Stimulated activated CD8-positive, alpha-beta memory T cell treated with anti-CD3 and anti-CD28 coated beads, Interleukin-4, amount 100 ng/mL, for 1 hour (primary cell): Measurements from ENCODE around the gene LYZL4.
A peak's percentile ranks its signal among the peaks of the same experiment; 100 is the strongest.

Experiments
- DNase-seq, 2 donors: peaks; one replicate each; pipeline ENCODE4 v3.0.0-alpha.2; 2020; ENCODE audit warnings: low read depth in 2 of 2, low spot score in 1 of 2

Gene LYZL4, protein sequence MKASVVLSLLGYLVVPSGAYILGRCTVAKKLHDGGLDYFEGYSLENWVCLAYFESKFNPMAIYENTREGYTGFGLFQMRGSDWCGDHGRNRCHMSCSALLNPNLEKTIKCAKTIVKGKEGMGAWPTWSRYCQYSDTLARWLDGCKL

DNA sequence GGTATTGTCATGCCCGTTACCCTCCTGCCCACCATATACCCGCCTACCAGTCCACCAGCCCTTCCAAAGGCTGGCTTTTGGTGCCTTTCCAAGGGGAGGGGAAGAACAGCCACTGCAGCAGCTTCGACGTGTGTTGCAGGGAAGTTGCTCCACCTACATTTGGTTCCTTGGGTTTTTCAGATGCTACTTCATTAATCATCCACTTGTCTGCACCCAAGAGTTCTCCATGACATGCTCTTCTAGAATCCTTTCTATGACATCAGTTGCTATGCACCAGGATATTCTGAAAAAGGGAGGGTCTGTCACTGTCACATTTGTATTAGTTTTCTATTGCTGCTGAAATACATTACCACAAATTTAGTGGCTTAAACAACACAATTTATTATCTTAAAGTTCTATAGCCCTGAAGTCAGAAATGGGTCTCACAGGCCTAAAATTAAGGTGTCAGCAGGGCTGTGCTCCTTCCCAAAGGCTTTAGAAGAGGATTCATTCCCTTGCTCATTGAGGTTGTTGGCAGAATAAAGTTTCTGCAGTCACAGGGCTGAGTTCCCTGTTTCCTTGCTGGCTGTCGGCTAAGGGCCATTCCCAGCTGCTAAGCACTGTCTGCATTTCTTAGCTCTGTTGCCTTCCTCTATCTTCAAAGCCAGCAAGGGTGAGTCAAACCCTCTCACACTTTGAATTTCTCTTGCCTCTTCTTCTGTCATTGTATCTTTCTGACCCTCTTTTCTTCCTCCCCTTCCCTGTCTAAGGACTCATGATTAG, at the start of gene LYZL4:
LYZL4 (minus strand) TSS at position 241 of the 762 bp plus-strand sequence. CDS start 3,359 bp downstream, outside the sequence.
- no peak for DNase-seq

DNA sequence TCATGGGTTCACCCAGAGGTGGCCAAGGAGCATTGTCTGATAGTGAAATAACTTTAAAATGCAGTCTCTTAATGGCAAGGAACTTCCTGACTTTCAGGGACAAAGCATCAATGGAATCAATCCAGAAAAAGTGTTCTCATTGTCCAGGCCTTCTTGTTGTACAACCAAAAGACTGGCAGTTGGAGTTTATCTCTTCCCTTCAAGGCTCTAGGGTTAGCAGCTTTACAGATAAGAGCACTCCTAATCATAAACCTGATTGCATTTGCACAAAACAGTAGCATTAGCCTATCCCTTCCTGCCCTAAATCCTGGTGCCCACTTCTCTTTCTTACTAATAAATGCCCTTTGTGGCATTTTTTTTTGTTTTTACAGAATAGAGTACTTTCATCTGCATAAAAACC, 48.7 kb upstream of the LYZL4 start:
- no peak for DNase-seq

DNA sequence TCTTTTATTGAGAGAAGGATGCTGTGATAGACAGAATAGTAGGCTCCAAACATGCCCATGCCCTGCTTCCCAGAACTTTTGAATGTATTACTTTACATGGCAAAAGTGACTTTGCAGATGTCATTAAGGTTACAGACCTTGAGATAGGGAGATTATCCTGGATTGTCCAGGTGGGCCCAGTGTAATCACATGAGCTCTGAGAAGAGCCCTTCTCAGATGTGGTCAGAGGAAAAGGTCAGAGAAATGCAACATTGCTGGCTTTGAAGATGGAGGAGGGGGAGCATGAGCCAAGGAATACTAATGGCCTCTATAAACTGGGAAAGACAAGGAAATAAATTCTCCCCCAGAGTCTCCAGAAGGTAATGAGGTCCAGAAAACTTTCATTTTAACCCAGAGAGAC, 45.8 kb upstream of the LYZL4 start:
- no peak for DNase-seq

DNA sequence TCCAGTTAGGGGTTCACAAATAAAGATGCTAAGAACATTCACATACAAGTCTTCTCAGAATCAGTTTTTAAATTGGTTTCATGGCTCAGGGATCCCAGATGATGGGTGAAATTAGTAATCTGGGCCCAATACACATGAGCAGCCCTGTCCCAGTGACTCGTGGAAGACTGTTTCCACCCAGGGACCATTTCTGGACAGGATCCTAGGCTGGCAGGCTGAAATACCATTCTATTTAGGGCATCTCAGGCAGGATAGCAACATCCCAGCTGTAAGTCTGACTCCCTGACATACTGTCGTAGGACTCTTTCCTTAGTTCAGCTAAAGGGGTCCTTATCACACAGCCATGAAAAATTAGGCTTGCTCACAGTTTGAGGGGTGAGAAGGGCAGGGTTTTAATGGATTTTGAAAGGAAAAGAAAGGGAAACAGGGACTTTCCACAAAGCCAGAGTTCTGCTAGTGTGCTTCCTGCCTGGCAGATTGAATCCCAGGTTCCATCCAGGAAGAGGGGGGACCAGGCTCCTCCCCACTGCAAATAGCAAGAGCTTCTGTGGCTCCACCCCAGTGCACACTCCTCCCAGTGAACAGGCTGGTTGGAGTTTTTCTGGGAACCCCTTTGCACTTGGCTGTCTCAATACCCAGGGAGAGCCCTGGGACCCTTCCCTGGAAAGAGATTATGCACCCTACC, 41.3 kb upstream of the LYZL4 start:
- no peak for DNase-seq

DNA sequence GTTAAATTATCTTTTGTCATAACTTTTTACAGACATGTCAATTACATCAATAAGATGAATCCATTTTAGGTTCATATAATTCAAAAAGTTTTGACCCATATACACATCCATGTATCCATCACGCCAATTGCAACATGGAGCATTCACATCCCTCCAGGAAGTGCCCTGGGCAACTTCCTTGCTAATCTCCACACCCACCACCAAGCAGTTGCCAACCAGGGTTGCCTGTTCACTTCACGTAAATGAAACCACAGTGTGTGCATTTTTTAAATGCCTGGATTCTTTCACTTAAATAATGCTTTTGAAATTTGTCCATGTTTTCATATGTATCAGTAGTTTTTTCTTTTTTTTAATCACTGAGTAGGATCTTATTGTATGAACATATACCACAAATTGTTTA, 40.7 kb upstream of the LYZL4 start:
- no peak for DNase-seq

DNA sequence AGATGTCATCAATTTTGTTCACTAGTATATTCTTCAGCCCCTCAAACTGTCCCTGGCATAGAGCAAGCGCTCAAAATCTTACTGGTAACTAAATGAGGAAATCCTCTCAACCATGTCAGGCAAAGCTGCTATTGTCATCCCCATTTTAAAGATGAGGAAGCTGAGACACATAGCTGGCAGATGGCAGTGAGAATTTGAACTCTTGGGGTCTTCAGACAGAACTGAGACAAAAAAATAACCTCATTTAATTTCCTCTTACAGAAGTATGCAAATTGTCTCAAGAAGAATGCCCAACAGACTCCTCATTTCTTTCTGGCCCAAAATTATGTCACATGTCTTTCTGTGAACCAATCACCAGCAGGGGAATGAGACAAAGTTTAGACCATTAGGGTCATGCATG, 40.2 kb upstream of the LYZL4 start:
- no peak for DNase-seq

DNA sequence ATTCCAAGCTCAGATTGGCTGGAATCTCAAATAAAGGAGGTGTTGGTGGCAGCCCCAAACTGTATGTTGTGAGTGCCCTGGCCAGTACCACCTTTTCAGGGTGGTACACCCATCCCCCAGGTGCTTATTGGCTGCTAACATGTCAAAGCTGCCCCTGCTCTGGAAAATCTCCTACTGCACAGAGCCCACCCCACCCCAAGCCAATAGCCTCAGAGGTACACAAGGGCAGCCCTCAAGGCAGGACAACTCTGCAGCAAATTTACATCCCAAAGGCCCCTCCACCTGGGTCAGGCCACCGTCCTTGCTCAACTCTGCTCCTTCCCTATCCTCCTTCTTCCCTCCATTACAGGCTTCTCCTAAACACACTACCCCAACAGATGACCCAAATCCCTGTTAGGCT, 37.1 kb upstream of the LYZL4 start:
- no peak for DNase-seq

DNA sequence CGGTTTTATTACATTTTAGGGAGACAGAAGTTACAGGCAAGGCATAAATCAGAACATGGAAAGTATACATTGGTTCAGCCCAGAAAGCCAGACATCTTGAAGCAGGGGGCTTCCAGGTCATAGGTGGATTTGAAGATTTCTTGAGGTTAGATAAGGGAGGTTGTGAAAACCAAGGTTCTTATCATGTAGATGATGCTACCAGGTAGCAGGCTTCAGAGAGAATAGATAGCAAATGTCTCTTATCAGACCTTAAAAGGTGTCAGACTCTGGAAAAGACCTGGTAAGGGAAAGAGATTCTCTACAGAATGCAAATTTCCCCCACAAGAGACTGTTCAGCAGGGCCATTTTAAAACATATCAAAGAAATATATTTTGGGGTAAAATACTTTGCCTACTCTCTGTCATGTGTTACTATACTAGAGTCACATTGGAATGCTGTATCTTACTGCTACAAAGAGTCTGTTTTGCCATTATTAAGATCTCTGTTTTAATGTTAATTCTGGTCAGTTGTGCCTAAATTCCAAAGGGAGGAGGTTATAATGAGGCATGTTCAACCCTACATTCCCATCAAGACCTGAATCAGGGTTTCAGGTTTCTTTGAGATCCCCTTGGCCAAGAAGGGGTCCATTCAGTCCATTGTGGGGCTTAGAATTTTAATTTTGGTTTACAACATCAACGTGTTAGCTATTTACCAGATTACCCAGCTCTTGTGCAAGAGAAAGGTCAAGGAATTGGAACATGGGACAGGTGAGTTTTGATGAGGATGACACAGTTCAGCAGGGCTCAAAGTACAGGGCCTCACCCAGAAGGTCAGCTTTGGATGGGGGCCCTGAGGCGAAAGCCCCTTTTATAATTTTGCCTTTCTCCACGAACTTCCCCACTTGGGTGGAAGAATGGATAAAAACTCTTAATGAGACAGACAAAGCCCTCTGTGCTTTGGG, 36.0 kb upstream of the LYZL4 start:
- DNase-seq = no peak

DNA sequence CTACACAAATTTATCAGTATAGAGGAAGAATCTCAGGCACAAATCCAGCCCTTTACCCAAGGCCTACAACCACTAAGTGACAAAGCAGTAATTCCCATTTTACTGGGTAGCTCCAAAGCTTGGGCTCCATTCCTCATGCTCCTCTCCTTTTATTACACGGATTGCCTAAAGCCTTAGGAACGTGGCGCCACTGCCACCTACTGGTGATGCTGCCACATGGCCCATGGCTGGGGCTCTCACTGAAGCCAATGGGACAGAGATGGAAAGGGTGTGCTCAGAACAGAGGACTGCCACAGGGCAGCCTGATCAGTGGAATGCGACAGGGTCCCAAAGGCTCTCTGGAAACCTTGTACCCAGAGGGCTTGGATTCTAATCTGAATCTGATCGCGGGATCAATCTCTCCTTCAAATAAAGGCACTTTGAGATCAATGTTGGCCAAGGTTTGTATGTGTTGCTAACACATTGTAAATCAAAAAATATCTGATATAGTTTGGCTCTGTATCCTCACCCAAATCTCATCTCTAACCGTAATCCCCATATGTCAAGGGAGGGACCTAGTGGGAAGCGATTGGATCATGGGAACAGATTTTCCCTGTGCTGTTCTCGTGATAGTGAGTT, 33.5 kb upstream of the LYZL4 start:
- peak; percentile 52 to 59 for DNase-seq

DNA sequence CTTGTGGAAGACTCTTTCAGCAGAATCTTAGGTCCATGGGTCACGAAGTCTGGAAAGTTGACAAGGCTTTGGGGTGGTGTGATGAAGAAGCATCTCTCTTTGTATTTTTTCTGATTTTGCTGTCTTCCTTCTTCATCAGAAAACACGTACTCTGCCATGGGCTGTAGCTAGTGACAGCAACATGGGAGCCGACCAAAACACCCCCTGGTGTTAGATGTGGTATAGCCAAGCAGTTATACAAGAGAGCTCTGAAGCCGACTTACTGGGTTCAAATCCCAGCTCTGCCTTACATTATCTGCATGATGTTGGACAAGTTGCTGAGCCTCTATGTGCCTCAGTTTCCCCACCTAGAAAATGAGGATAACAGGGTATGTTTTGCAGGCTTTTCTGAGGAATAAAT, 32.9 kb upstream of the LYZL4 start:
- no peak for DNase-seq

DNA sequence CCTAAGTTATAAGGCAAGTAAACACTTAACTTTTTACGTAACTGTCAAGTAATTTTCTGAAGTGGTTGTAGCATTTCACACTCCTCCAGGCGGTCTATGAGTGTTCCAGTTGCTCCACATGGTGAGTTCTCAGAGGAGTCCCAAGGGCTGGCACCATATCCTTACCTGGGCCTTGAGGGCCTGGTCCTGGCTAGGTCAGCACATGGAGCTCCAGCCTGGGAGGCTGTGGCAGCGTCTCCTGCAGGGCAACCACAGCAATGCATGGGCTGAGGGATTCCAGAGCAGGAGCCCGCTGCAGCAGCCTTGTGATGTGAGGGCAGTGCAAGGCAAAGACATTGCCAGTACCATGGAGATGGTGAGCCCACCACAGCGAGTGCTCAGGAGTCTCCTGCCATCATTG, 32.2 kb upstream of the LYZL4 start:
- DNase-seq = no peak

DNA sequence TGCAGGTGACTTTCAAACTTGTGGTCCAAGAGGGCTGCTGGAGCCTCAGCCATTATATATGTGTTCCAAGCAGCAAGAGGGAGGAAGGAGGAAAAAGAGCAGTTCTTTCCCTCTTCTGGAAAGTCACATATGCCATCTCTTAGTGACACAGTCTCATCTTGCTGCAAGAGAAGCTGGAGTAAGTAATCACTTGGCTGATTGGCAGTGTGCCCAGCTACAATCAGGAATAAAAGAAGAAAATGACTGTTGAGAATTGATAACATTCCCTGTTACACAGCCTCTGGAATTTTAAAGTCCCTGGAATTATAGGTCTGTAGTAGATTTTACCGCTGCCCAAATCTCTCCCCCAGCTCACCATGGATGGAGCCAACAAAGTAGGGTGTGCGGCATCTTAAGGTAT, 31.4 kb upstream of the LYZL4 start:
- no peak for DNase-seq

DNA sequence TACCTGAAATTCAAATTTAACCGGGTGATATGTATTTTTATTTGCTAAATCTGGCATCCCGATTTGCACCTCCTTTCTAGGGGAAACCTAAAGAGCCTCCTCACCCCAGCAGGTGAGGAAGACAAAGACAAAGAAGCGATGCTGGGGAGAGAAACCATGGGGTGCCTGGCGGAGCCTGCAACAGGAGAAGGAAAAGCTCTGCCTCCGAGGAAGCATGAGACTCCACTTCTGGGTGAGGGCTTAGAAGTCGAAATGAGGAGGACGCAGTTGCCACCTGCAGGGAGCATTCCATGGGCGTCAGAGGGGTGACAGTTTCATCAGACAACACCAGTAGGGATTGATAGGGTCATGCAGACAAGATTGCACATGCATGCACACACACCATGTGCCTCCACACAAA, 30.5 kb upstream of the LYZL4 start:
- no peak for DNase-seq

DNA sequence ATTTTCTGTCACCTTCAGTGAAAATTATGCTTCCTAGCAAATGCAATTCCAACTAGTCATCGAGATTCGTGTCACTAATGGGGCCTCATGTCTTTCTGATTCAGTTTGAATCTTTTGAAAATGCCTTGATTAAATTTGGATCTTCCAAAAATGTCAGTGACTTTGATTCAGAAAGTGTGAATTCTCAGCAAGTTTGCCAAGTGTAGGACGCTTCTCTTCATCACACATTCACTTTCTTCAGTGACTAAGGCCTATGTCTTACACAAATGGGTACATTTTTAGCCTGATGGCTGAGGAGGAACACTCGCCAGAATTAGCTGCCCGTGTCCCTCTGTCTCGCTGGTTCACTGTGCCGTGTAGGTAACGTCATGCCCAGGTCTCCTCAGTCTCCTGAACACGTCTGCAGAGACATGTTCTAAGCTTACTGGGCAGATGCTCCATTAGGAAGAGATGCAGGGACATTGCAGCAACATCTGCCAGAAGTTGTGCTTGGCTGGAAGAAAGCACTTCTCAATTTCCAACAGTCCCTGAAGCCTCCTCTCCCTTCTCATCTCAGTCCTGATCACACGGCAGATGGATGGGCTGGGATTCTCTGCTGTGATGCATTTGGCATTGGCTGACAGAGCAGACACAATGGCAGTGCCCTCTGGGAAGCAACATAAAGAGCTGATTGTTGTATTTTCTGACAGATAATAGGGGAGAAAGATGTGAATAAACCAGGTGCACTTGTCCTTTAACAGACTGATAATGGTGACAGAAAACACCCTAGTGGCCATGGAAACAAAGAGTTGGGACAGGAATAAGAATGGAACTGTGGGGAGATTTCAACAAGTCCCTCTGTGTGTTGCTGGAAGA, 29.1 kb upstream of the LYZL4 start:
- DNase-seq = no peak

DNA sequence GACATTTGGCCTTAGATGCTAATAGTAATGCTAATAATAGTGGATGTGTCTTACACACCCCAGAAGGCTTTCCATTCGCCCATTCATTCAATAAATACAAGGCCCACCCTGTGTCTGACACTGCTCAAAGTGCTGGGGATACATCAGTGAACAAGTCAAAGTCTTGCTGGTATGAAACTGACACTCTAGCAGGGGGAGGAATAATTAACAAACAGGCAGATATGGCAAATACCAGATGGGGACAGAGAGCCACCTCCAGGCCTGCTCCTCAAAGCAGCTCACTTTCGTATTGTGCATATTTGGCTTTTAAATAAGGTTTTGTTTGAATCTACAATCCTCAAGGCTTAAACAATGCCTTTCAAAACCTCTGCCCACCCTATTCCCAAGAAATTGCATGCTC, 28.3 kb upstream of the LYZL4 start:
- DNase-seq = no peak

DNA sequence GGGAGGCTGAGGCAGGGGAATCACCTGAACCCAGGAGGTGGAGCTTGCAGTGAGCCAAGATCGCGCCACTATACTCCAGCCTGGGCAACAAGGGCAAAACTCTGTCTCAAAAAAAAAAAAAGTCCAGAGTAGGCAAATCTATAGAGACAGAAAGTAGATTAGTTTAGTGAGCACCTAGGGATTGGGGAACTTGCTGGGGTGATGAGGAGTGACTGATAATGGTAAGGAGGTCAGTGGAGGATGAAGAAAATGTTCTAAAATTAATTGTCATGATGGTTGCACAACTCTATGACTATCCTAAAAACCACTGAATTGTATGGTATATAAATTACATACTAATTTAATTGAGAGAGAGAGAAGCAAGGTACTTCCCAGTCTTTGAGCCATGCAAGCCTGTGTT, 27.8 kb upstream of the LYZL4 start:
- DNase-seq = no peak

DNA sequence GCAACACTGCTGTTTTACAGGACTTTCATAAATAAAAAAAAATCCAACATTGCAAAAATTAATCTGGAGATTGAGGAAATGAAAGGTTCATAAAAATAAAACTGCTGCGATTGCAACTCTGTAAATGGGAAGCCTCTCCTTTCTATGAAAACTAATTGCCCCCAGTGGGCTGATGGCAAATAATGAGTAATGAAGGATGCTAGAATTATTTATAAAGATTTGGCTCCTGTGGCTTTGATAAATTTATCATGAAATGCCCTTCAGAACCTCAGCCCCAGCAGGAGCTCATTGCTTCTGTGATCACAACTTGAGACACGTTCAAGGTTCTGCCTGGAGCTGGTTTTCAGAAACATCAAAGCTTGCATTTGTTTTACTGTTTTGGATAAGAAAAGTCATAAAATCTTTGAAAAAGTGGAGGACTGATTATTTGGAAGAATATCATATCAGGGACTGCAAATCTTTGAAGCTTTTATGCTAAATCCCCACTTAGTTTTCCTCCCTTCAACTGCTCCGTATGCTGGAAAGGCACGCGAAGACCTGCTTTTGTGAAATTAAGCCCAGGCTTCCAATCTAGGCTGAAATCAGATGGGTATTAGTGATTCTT, 24.5 kb upstream of the LYZL4 start:
- no peak for DNase-seq

DNA sequence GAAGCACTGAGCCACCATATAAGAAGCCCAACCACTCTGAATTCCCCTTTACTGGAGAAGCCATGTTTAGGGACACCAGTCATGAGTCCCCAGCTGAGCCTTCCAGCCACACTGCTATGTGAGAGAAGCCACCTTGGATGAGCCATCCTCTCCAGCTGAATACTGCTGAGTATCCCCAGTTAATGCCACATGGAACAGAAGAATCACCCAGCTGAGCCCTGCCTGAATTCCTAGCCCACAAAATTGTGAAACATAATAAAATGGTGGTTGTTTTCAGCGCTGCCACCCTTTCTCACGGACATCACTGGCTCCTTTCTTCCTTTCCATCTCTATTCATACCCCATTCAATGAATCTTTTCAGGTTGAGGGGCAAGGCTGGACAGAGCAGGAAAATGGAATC, 22.1 kb upstream of the LYZL4 start:
- DNase-seq = no peak

DNA sequence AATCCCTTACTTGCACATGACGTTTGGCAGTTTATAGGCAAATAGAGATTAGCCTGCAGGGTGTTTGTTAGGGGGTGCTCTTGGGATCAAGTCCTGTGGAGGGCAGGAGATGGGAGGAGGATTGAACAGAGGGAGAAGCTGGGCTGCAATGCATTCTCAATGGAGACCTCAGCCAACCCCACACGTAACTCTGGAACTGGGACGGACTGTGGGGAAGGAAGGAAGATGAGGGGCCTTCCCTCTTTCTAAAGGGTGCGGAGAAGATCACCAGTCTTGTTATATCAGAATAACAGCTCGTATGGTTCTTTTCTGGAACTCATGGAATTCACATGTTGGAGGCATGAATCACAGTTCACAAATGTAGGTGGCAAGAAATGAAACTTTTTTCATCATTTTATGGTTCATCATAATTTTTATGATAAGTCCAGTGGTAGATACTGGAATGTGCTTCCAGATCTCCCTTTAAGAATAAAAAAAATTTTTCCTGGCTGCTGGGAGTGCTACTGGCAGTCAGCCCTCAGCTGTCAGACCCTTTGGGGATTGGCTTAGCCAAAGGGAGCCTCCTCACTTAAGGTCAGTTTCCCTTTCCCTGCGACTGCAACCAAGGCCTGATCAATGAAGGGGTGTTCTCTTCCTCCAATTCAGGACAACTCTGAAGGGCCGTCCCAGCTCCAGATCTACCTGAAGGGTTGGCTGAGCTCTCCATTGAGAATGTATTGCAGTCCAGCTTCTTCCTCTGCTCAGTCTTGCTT, 20.5 kb upstream of the LYZL4 start:
- no peak for DNase-seq
